Measurements from ENCODE around the gene MEGF10. TPM values are rescaled to one million over a fixed set of nuclear protein-coding genes. Genes with fewer than 3 reads are reported as not detected.

Gene MEGF10
- total and polyA plus RNA-seq, 8 donors = 0.17 to 1.7 (median 0.76) TPM

DNA sequence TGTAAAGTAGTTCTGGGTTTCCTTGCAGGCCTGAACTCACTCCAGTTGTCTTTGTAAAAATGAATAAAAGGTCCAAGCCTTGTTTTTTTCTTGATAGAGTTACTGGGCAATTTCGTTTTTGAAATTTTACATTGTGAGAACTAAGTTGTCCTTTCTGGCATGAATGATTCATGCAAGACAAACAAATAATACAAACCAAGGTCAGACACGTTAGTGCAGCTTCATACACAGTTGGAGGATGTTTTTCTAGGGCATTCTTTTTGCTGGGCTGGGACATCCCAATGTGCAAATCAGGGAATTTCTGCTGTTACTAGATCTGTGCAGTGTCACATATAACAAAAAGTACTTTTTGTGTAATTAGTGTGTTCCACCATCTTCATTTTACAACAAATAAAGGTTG, 96.0 kb downstream of the MEGF10 start:
- ATAC-seq = no peak

DNA sequence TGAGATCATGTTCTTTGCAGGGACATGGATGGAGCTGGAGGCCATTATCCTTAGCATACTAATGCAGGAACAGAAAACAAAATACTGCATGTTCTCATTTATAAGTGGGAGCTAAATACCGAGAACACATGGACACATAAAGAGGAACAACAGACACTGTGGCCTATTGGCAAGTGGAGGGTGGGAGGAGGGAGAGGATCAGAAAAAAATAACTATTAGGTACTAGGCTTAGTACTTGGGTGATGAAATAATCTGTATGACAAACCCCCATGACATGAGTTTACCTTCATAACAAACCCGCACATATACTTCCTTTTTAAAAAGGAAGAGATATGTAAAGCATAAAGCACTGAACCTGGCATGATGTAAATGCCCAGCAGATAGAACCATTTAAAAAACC, 99.0 kb downstream of the MEGF10 start:
- Histone ChIP-seq H3K27ac (no peak overlapping the region), H3K4me3 (no peak overlapping the region), H3K9me3 (no peaks in the 10 kb centered on the region), H3K27me3 (no peaks in the 10 kb centered on the region), H3K4me1 (no peaks in the 10 kb centered on the region), H3K36me3 (no peaks in the 10 kb centered on the region)
- TF ChIP-seq, protein P1, sequence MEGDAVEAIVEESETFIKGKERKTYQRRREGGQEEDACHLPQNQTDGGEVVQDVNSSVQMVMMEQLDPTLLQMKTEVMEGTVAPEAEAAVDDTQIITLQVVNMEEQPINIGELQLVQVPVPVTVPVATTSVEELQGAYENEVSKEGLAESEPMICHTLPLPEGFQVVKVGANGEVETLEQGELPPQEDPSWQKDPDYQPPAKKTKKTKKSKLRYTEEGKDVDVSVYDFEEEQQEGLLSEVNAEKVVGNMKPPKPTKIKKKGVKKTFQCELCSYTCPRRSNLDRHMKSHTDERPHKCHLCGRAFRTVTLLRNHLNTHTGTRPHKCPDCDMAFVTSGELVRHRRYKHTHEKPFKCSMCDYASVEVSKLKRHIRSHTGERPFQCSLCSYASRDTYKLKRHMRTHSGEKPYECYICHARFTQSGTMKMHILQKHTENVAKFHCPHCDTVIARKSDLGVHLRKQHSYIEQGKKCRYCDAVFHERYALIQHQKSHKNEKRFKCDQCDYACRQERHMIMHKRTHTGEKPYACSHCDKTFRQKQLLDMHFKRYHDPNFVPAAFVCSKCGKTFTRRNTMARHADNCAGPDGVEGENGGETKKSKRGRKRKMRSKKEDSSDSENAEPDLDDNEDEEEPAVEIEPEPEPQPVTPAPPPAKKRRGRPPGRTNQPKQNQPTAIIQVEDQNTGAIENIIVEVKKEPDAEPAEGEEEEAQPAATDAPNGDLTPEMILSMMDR (IDR thresholded peaks at IDR 0.05) = no peak
- no peak for ATAC-seq
- DNase-seq = no peak
- intact Hi-C loops (cut with DNase I) = no loop called here

More for the DNA sequence above, 96.0 kb downstream of the MEGF10 start:
- Histone ChIP-seq H3K27me3 (no peaks in the 10 kb centered on the region), H3K36me3 (no peaks in the 10 kb centered on the region), H3K27ac (no peak overlapping the region), H3K4me3 (no peak overlapping the region), H3K4me1 (no peaks in the 10 kb centered on the region), H3K9me3 (no peaks in the 10 kb centered on the region)
- intact Hi-C loops (cut with DNase I) = no loop called here
- no peak for DNase-seq
- TF ChIP-seq, protein P1 (IDR thresholded peaks at IDR 0.05) = no peak

GRCh38 chr5:127392762-127393161, 102.2 kb downstream of the MEGF10 start:
- Histone ChIP-seq H3K4me3 (no peak overlapping the region), H3K9me3 (no peaks in the 10 kb centered on the region), H3K4me1 (no peaks in the 10 kb centered on the region), H3K27ac (no peak overlapping the region), H3K27me3 (no peaks in the 10 kb centered on the region), H3K36me3 (no peaks in the 10 kb centered on the region)
- TF ChIP-seq, protein P1 (IDR thresholded peaks at IDR 0.05) = no peak
- intact Hi-C loops (cut with DNase I) = no loop called here
- DNase-seq (no peak), ATAC-seq (no peak)

DNA sequence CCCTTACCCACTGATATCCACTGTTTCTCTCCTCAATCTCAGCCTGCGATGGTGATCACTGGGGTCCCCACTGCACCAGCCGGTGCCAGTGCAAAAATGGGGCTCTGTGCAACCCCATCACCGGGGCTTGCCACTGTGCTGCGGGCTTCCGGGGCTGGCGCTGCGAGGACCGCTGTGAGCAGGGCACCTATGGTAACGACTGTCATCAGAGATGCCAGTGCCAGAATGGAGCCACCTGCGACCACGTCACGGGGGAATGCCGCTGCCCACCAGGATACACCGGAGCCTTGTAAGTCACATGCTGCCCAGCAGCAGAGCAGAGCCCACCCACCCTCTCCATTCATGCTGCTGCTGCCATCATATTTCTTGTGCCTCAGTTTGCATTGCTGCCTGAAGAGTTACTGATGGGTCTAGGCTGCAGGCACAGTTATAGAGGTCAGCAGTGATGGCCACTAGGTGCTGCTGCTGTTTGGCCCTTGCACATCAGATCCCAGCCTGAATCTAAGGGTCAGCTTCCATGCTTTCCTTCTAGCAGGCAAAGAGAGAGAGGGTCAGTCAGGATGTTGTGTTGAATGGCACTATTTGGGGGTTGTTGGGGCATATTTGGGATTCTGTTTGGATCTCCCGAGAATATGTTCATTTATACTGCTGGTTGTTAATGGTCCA, 106.0 kb downstream of the MEGF10 start:
- DNase-seq (peak in 1 of 4 donors; percentile 60), ATAC-seq (no peak)
- intact Hi-C loops (cut with DNase I) = no loop called here
- Histone ChIP-seq H3K27ac (no peak overlapping the region), H3K9me3 (no peaks in the 10 kb centered on the region), H3K27me3 (no peaks in the 10 kb centered on the region), H3K4me3 (no peak overlapping the region), H3K4me1 (no peaks in the 10 kb centered on the region), H3K36me3 (no peaks in the 10 kb centered on the region)
- TF ChIP-seq, protein P1 (IDR thresholded peaks at IDR 0.05) = no peak

GRCh38 chr5:127398508-127398907, 107.9 kb downstream of the MEGF10 start:
- no peak overlapping the region for H3K27ac ChIP-seq
- H3K4me3 ChIP-seq = no peak overlapping the region
- ATAC-seq (no peak), DNase-seq (no peak)
- no peaks in the 10 kb centered on the region for H3K36me3 ChIP-seq
- H3K4me1 ChIP-seq = no peaks in the 10 kb centered on the region
- no peaks in the 10 kb centered on the region for H3K9me3 ChIP-seq
- intact Hi-C loops (cut with DNase I) = no loop called here
- no peaks in the 10 kb centered on the region for H3K27me3 ChIP-seq
- TF ChIP-seq, protein P1 (IDR thresholded peaks at IDR 0.05) = no peak
